Activated CD8-positive, alpha-beta memory T cell treated with anti-CD3 and anti-CD28 coated beads, Interleukin-2, amount 50 U/mL, for 24 hours (primary cell): Measurements from ENCODE around the gene NKAIN2.
"Not testable (repeated sequence)": the region's sequence is repeated elsewhere in the genome, so short reads cannot be mapped to it uniquely, and the experiment has no call there.

Source experiments
- DNase-seq: peaks from one replicate; pipeline ENCODE4 v3.0.0-alpha.2; 2020; ENCODE audit errors: extremely low read depth

Gene NKAIN2

GRCh38 chr6:124080483-124080882 lies 276.8 kb downstream of the NKAIN2 start:
- no peak for DNase-seq

GRCh38 chr6:124090491-124090890 lies 286.8 kb downstream of the NKAIN2 start:
- DNase-seq: no peak

GRCh38 chr6:124099520-124099919 lies 295.9 kb downstream of the NKAIN2 start:
- no peak for DNase-seq

GRCh38 chr6:124110514-124110913 lies 306.8 kb downstream of the NKAIN2 start:
- no peak for DNase-seq

- DNase-seq: no peak
These were observed 315.9 kb downstream of the NKAIN2 start for GRCh38 chr6:124119596-124119995.

- DNase-seq: no peak
These were observed 320.0 kb downstream of the NKAIN2 start for GRCh38 chr6:124123617-124124209.

GRCh38 chr6:124131259-124131658 lies 327.6 kb downstream of the NKAIN2 start:
- no peak for DNase-seq

GRCh38 chr6:124131779-124132178 lies 328.1 kb downstream of the NKAIN2 start:
- DNase-seq: no peak

- DNase-seq: no peak
These were observed 328.6 kb downstream of the NKAIN2 start for GRCh38 chr6:124132256-124132655.

- no peak for DNase-seq
These were observed 339.2 kb downstream of the NKAIN2 start for GRCh38 chr6:124142852-124143251.

- no peak for DNase-seq
These were observed 339.8 kb downstream of the NKAIN2 start for GRCh38 chr6:124143435-124143834.

- no peak for DNase-seq
These were observed 344.0 kb downstream of the NKAIN2 start for GRCh38 chr6:124147621-124148020.

GRCh38 chr6:124148236-124148957 lies 344.7 kb downstream of the NKAIN2 start:
- DNase-seq: no peak

GRCh38 chr6:124149646-124150045 lies 346.0 kb downstream of the NKAIN2 start:
- no peak for DNase-seq

- no peak for DNase-seq
These were observed 354.4 kb downstream of the NKAIN2 start for GRCh38 chr6:124158024-124158423.

- no peak for DNase-seq
These were observed 360.0 kb downstream of the NKAIN2 start for GRCh38 chr6:124163676-124164075.

GRCh38 chr6:124164343-124164742 lies 360.7 kb downstream of the NKAIN2 start:
- no peak for DNase-seq

GRCh38 chr6:124167249-124167648 lies 363.6 kb downstream of the NKAIN2 start:
- DNase-seq: not testable (repeated sequence)

- no peak for DNase-seq
These were observed 386.6 kb downstream of the NKAIN2 start for GRCh38 chr6:124190256-124190655.

- no peak for DNase-seq
These were observed 389.5 kb downstream of the NKAIN2 start for GRCh38 chr6:124193132-124193531.

- no peak for DNase-seq
These were observed 393.5 kb downstream of the NKAIN2 start for GRCh38 chr6:124197148-124197547.

GRCh38 chr6:124199286-124199685 lies 395.6 kb downstream of the NKAIN2 start:
- no peak for DNase-seq

GRCh38 chr6:124200661-124201060 lies 397.0 kb downstream of the NKAIN2 start:
- DNase-seq: no peak
